ENCODE data around the gene CSNK1G2. TPM values are rescaled to one million over a fixed set of nuclear protein-coding genes. Genes with fewer than 3 reads are reported as not detected.

The CSNK1G2 gene
- total RNA-seq (2022), result 54.5 and 59.2 TPM in 2 replicates
- Bru-seq, nascent RNA, result percentile 53 among the genes with signal in this experiment
- percentile 71 among the genes with signal in this experiment for BruChase-seq, experiment 1, labeled RNA remaining after a 6-hour chase
- percentile 68 among the genes with signal in this experiment for BruChase-seq, experiment 2, labeled RNA remaining after a 2-hour chase
- long read RNA-seq, transcript CSNK1G2-201 (12 exons, 2,918 nt), result major isoform, 28 of 55 reads
- long read RNA-seq, partial matches to known transcripts, result 4 of 55 reads
- long read RNA-seq, other reads (novel, unspliced or antisense), result 23 of 55 reads

DNA sequence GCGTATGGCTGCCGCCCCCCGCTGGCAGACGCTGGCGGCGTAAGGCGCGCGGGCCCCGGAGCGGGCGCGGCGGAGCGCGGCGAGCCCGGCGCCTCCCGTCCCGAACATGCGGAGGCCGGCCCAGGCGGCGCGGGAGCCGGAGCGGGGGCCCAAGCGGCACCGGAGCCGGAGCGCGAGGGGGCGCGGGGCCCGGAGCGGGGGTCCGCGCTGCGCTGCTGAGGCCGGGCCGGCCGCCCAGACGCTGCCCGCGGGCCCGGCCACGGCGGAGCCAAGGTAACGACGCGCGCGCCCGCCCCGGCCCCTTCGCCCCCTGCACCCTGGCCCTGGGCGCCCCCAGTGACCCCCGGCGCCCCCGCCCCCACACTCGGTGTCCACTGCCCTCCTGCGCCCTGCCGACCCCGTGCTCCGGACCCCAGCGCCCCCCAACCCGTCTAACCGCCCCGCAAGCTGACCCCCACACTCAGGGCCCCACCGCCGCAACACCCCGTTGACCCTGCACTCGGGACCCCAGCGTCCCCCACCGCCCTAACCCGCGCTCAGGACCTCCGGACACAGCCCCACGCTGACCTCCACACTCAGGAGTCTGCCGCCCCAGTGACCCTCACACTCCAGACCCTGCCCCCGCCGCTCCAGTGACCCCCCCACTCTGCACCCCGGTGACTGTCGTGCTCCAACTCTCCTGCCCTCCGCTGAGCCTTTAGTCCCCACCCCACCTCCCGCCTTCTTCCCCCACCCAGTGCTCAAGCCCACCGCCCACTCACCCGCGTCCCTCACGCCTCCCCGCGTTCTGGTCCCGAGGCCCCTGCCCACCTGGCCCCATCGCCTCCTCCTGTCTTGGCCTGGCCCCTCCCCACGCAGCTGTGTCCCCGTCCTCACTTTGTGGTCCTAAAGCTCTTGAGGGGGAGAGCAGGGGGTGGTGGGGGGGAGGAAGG is at the start of gene CSNK1G2:
Gene CSNK1G2, plus strand, starts transcription at position 27 of the 932 bp plus-strand sequence. CDS start 28,601 bp downstream, outside the sequence.
- H3K9me3 Mint-ChIP-seq (ENCODE audit: low read depth, unreplicated experiment), result no peaks in the 10 kb centered on the region
- H3K27ac Mint-ChIP-seq (ENCODE audit: unreplicated experiment), result peak within 1 kb of the TSS; percentile 64
- peaks cover 5% of the 10 kb centered on the region for H3K4me1 Mint-ChIP-seq (ENCODE audit: low read depth, unreplicated experiment)
- H3K36me3 Mint-ChIP-seq (ENCODE audit: insufficient read depth, unreplicated experiment), result peaks cover 34% of the 10 kb centered on the region
- H3K27me3 Mint-ChIP-seq (ENCODE audit: unreplicated experiment), result peaks cover 6% of the 10 kb centered on the region
- BruUV-seq (replicated peaks), result no TSS peak
- TF ChIP-seq CTCF (IDR thresholded peaks at IDR 0.05; ENCODE audit: unreplicated experiment), result no peak
- CTCF ChIA-PET, result no interaction called here
- no peak for DNase-seq
- peak within 1 kb of the TSS; percentile 79 for H3K4me3 Mint-ChIP-seq (ENCODE audit: low read depth, unreplicated experiment)
- intact Hi-C loops (cut with micrococcal nuclease; ENCODE audit: unreplicated experiment), result no loop called here

DNA sequence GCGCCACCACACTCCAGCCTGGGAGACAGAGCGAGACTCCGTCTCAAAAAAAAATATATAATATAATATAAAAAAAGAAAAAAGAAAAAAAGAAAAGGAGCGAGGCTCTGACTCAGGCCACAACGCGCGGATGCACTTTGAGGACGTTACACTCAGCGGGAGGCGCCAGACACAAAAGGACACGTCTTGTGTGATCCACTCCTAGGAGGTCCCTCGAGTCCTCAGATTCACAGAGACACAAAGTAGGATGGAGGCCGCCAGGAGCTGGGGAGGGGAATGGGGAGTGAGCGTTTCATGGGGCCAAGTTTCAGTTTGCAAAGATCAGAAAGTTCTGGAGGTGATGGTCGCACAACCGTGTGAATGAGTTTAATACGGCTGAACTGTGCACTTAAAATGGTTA is 47.2 kb upstream of the CSNK1G2 start:
- no peaks in the 10 kb centered on the region for H3K27me3 Mint-ChIP-seq (ENCODE audit: unreplicated experiment)
- DNase-seq, result no peak
- BruUV-seq (replicated peaks), result no TSS peak
- H3K4me1 Mint-ChIP-seq (ENCODE audit: low read depth, unreplicated experiment), result no peaks in the 10 kb centered on the region
- no peak overlapping the region for H3K27ac Mint-ChIP-seq (ENCODE audit: unreplicated experiment)
- no peak overlapping the region for H3K4me3 Mint-ChIP-seq (ENCODE audit: low read depth, unreplicated experiment)
- intact Hi-C loops (cut with micrococcal nuclease; ENCODE audit: unreplicated experiment), result no loop called here
- no peak for TF ChIP-seq CTCF (IDR thresholded peaks at IDR 0.05; ENCODE audit: unreplicated experiment)
- H3K9me3 Mint-ChIP-seq (ENCODE audit: low read depth, unreplicated experiment), result no peaks in the 10 kb centered on the region
- CTCF ChIA-PET, result no interaction called here
- peaks cover 8% of the 10 kb centered on the region for H3K36me3 Mint-ChIP-seq (ENCODE audit: insufficient read depth, unreplicated experiment)

GRCh38 chr19:1896508-1896907 is 44.5 kb upstream of the CSNK1G2 start:
- H3K36me3 Mint-ChIP-seq (ENCODE audit: insufficient read depth, unreplicated experiment), result peaks cover 8% of the 10 kb centered on the region
- no peak for TF ChIP-seq CTCF (IDR thresholded peaks at IDR 0.05; ENCODE audit: unreplicated experiment)
- intact Hi-C loops (cut with micrococcal nuclease; ENCODE audit: unreplicated experiment), result no loop called here
- no peak overlapping the region for H3K4me3 Mint-ChIP-seq (ENCODE audit: low read depth, unreplicated experiment)
- DNase-seq, result no peak
- no peak overlapping the region for H3K27ac Mint-ChIP-seq (ENCODE audit: unreplicated experiment)
- no peaks in the 10 kb centered on the region for H3K9me3 Mint-ChIP-seq (ENCODE audit: low read depth, unreplicated experiment)
- H3K27me3 Mint-ChIP-seq (ENCODE audit: unreplicated experiment), result no peaks in the 10 kb centered on the region
- H3K4me1 Mint-ChIP-seq (ENCODE audit: low read depth, unreplicated experiment), result no peaks in the 10 kb centered on the region
- no TSS peak for BruUV-seq (replicated peaks)
- CTCF ChIA-PET, result interaction anchor here (0.6 to 0.7 kb wide), 2 partner anchors 30 to 876 kb away, joined by 3 to 4 read pairs; no protein-coding TSS in a partner anchor

GRCh38 chr19:1901940-1902404 is 39.0 kb upstream of the CSNK1G2 start:
- H3K27ac Mint-ChIP-seq (ENCODE audit: unreplicated experiment), result no peak overlapping the region
- BruUV-seq (replicated peaks), result no TSS peak
- CTCF ChIA-PET, result interaction anchor here (0.6 kb wide), 1 partner anchor 726 kb away, joined by 6 read pairs; no protein-coding TSS in a partner anchor
- peaks cover 33% of the 10 kb centered on the region for H3K36me3 Mint-ChIP-seq (ENCODE audit: insufficient read depth, unreplicated experiment)
- no peak for DNase-seq
- H3K4me3 Mint-ChIP-seq (ENCODE audit: low read depth, unreplicated experiment), result no peak overlapping the region
- H3K9me3 Mint-ChIP-seq (ENCODE audit: low read depth, unreplicated experiment), result no peaks in the 10 kb centered on the region
- no peaks in the 10 kb centered on the region for H3K27me3 Mint-ChIP-seq (ENCODE audit: unreplicated experiment)
- intact Hi-C loops (cut with micrococcal nuclease; ENCODE audit: unreplicated experiment), result no loop called here
- H3K4me1 Mint-ChIP-seq (ENCODE audit: low read depth, unreplicated experiment), result peaks cover 9% of the 10 kb centered on the region
- TF ChIP-seq CTCF (IDR thresholded peaks at IDR 0.05; ENCODE audit: unreplicated experiment), result no peak
